A549 (cell line): ENCODE data around the gene GNA12. TPM values are rescaled to one million over a fixed set of nuclear protein-coding genes. Genes with fewer than 3 reads are reported as not detected.

Experiments used
- ATAC-seq, 2 experiments: fragments of 200-7000 bp in 1 of 2; fragments of >200 bp in 1 of 2; cut with Nextera tagmentation in 1 of 2; cut with Tn5 transposase in 1 of 2; 3 replicates each; pipeline versions ENCODE4 v1.8.0 to v1.9.1; 2018 to 2020; ENCODE audit warnings: mild to moderate bottlenecking in 1 of 2, moderate library complexity in 1 of 2
- CTCF ChIA-PET: fragments of 300-600 bp; sonication (Branson Sonifier 250); formaldehyde crosslinking; extraction: SDS; loops from one replicate; lab custom pipeline; 2021; ENCODE audit warnings: antibody characterized with exemption, inconsistent platforms; lab: Yijun Ruan, JAX
- POLR2A ChIA-PET: fragments of 350-600 bp; formaldehyde crosslinking; extraction: SDS; loops from one replicate; lab custom pipeline; 2021; ENCODE audit warnings: antibody characterized with exemption, inconsistent platforms; lab: Yijun Ruan, JAX
- DNase-seq, 2 experiments: peaks; one replicate each; pipeline versions ENCODE4 v3.0.0 to v3.0.0-alpha.2; 2011 to 2016; ENCODE audit warnings: low read depth in 1 of 2, low spot score in 1 of 2
- FAIRE-seq: peaks from 2 replicates; lab custom pipeline; 2011; peaks lifted over from hg19 to GRCh38; lab: Jason Lieb, UNC
- H3K27ac ChIP-seq, 2 experiments: fragments of >200 bp; sonication (Bioruptor Twin); formaldehyde crosslinking; 3 replicates each; pipeline ENCODE4 v1.5.1; 2016 to 2017
- H3K4me1 ChIP-seq: fragments of >200 bp; sonication (Bioruptor Twin); formaldehyde crosslinking; 3 replicates; pipeline ENCODE4 v1.6.1; 2016
- H3K4me2 ChIP-seq: fragments of >200 bp; sonication (Bioruptor Twin); formaldehyde crosslinking; 3 replicates; pipeline ENCODE4 v1.6.1; 2016
- H3K4me3 ChIP-seq: fragments of >200 bp; sonication (Bioruptor Twin); formaldehyde crosslinking; 3 replicates; pipeline ENCODE4 v1.5.1; 2016
- H3K9me3 ChIP-seq: fragments of >200 bp; sonication (Bioruptor Twin); formaldehyde crosslinking; 3 replicates; pipeline ENCODE4 v1.6.1; 2016
- BCL3 ChIP-seq: fragments of >200 bp; sonication (Bioruptor Twin); formaldehyde crosslinking; IDR thresholded peaks from 3 replicates; pipeline ENCODE4 v1.6.1; 2016
- BHLHE40 ChIP-seq: IDR thresholded peaks from 2 replicates; pipeline ENCODE4 v1.6.1; 2012; ENCODE audit warnings: low read depth, low read length, inconsistent platforms
- CBX8 ChIP-seq: fragments of 200-600 bp; sonication (generic); IDR thresholded peaks from 2 replicates; pipeline ENCODE4 v1.6.1; 2016
- CHD2 ChIP-seq: fragments of 150-350 bp; IDR thresholded peaks from 2 replicates; pipeline ENCODE4 v1.6.1; 2014; ENCODE audit warnings: low read length; ENCODE audit not compliant: partially characterized antibody
- CTCF ChIP-seq: fragments of >200 bp; sonication (Bioruptor Twin); formaldehyde crosslinking; IDR thresholded peaks from 3 replicates; pipeline ENCODE4 v1.5.1; 2016
- EHF ChIP-seq: fragments of 250-450 bp; sonication (Bioruptor Pico); IDR thresholded peaks from 2 replicates; pipeline ENCODE4 v1.5.0; 2020; ENCODE audit warnings: mild to moderate bottlenecking
- EHMT2 ChIP-seq: fragments of 200-600 bp; sonication (generic); IDR thresholded peaks from 2 replicates; pipeline ENCODE4 v1.6.1; 2016; ENCODE audit warnings: antibody characterized with exemption, low read depth, mild to moderate bottlenecking, moderate library complexity
- ESRRA ChIP-seq: fragments of 150-350 bp; IDR thresholded peaks from 2 replicates; pipeline ENCODE4 v1.6.1; 2014; ENCODE audit warnings: mild to moderate bottlenecking, low read length, borderline replicate concordance
- FOSL2 ChIP-seq, 2 experiments: fragments of 450-650 bp in 1 of 2; fragments of >200 bp in 1 of 2; sonication (Bioruptor Twin) in 1 of 2; formaldehyde crosslinking; IDR thresholded peaks; 2 replicates each; pipeline versions ENCODE4 v1.5.0 to v1.6.1; 2016 to 2020; ENCODE audit warnings: mild to moderate bottlenecking in 1 of 2, moderate library complexity in 1 of 2
- FOXS1 ChIP-seq: fragments of 250-450 bp; sonication (Bioruptor Pico); IDR thresholded peaks from 2 replicates; pipeline ENCODE4 v1.5.0; 2020; ENCODE audit warnings: mild to moderate bottlenecking, moderate library complexity
- HDAC2 ChIP-seq: fragments of 200-600 bp; sonication (generic); IDR thresholded peaks from 2 replicates; pipeline ENCODE4 v1.6.1; 2016
- HES2 ChIP-seq: fragments of >200 bp; sonication (Bioruptor Twin); formaldehyde crosslinking; IDR thresholded peaks from 2 replicates; pipeline ENCODE4 v1.6.1; 2016
- HEYL ChIP-seq: fragments of 250-450 bp; sonication (Bioruptor Pico); IDR thresholded peaks from 2 replicates; pipeline ENCODE4 v1.8.0; 2021; ENCODE audit warnings: mild to moderate bottlenecking, moderate library complexity
- JUNB ChIP-seq: fragments of >200 bp; sonication (Bioruptor Twin); formaldehyde crosslinking; IDR thresholded peaks from 2 replicates; pipeline ENCODE4 v1.6.1; 2016
- KDM1A ChIP-seq: fragments of 200-600 bp; sonication (generic); IDR thresholded peaks from 2 replicates; pipeline ENCODE4 v1.6.1; 2016; ENCODE audit warnings: low read depth, mild to moderate bottlenecking
- KDM5A ChIP-seq: fragments of 200-600 bp; sonication (generic); IDR thresholded peaks from 2 replicates; pipeline ENCODE4 v1.6.1; 2016; ENCODE audit warnings: antibody characterized with exemption, mild to moderate bottlenecking
- MAFK ChIP-seq: fragments of 450-650 bp; IDR thresholded peaks from 2 replicates; pipeline ENCODE4 v1.6.1; 2014; ENCODE audit not compliant: partially characterized antibody
- MAX ChIP-seq: IDR thresholded peaks from 2 replicates; pipeline ENCODE4 v1.6.1; 2012
- NR3C1 ChIP-seq: fragments of >200 bp; sonication (Bioruptor Twin); formaldehyde crosslinking; IDR thresholded peaks from 3 replicates; pipeline ENCODE4 v1.6.1; 2017
- POLR2A ChIP-seq: IDR thresholded peaks from 2 replicates; pipeline ENCODE4 v1.6.1; 2012; ENCODE audit warnings: mild to moderate bottlenecking, low read length
- RAD21 ChIP-seq, 2 experiments: fragments of >200 bp in 1 of 2; sonication (Bioruptor Twin) in 1 of 2; formaldehyde crosslinking in 1 of 2; IDR thresholded peaks in 1 of 2; conservative IDR thresholded peaks in 1 of 2; 2 replicates in 1 of 2; 3 replicates in 1 of 2; pipeline ENCODE4 v1.6.1; 2012 to 2018; ENCODE audit warnings: inconsistent platforms in 1 of 2
- SMC3 ChIP-seq: fragments of >200 bp; sonication (Bioruptor Twin); formaldehyde crosslinking; IDR thresholded peaks from 3 replicates; pipeline ENCODE4 v1.6.1; 2018; ENCODE audit warnings: inconsistent platforms
- TP53 ChIP-seq: fragments of 250-450 bp; sonication (Bioruptor Pico); IDR thresholded peaks from 2 replicates; pipeline ENCODE4 v1.5.0; 2021; ENCODE audit warnings: mild to moderate bottlenecking, moderate library complexity
- ZNF302 ChIP-seq: fragments of 250-450 bp; sonication (Bioruptor Pico); IDR thresholded peaks from 2 replicates; pipeline ENCODE4 v1.9.0; 2021; ENCODE audit warnings: inconsistent platforms, mild to moderate bottlenecking, moderate library complexity
- ZSCAN20 ChIP-seq: fragments of 250-450 bp; sonication (Bioruptor Pico); IDR thresholded peaks from 2 replicates; pipeline ENCODE4 v1.8.0; 2022; ENCODE audit warnings: mild to moderate bottlenecking, moderate library complexity
- WGBS: methylation state at CpG from one replicate; pipeline ENCODE4 v1.1.6; 2017; ENCODE audit errors: missing lambda C conversion rate; 5-methylcytosine and 5-hydroxymethylcytosine counted together
- polyA plus RNA-seq, 4 experiments: library from polyadenylated mRNA; depleted of rRNA in 3 of 4; stranded (reverse); fragments of >200 nt; fragmentation: RNase III in 1 of 4; extraction: RNeasy Plus Mini Kit Qiagen cat#74134 plus additional on column Dnase treatment in 1 of 4; gene quantifications; 2 replicates in 3 of 4; 3 replicates in 1 of 4; pipeline ENCODE4 v1.2.3, GENCODE V29; 2011 to 2017
- TF ChIP-seq, protein P1 (sequence below): fragments of 450-650 bp; IDR thresholded peaks from 2 replicates; pipeline ENCODE4 v1.6.1; 2014; ENCODE audit warnings: antibody characterized with exemption
- TF ChIP-seq, protein P2 (sequence below): IDR thresholded peaks from 2 replicates; pipeline ENCODE4 v1.6.1; 2012; ENCODE audit warnings: low read depth, borderline replicate concordance

Gene GNA12
- polyA plus RNA-seq, 2 of the 4 experiments (the other 2 are of a cell fraction): 33.0 to 43.7 TPM

- TF ChIP-seq ZNF302 (CRISPR knock-in tag) (no peak), JUNB (no peak), ESRRA (no peak)
These were observed 59.0 kb downstream of the GNA12 start (continued) for GRCh38 chr7:2785071-2785500.

DNA sequence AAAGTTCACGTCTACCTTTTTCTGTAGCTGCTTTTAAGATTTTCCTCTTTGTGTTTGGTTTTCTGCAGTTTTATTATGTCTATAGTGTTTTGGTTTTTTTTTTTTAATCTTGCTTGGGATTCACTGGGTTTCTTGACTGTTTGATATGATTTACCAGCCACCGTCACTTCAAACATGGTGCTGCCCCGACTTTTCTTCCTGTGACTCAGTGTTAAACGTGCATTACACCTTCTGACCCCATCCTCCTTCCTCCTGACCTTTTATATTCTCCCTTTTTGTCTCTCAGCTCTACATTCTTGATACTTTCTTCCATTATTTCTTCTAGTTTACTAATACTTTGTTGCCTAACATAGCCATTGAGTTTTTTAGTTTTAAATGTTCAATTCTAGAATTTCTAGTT is 61.5 kb downstream of the GNA12 start:
- POLR2A ChIA-PET: interaction anchor here (0.6 kb wide), 1 partner anchor 13 kb away, joined by 3 read pairs; no protein-coding TSS in a partner anchor
- no peak for ATAC-seq

DNA sequence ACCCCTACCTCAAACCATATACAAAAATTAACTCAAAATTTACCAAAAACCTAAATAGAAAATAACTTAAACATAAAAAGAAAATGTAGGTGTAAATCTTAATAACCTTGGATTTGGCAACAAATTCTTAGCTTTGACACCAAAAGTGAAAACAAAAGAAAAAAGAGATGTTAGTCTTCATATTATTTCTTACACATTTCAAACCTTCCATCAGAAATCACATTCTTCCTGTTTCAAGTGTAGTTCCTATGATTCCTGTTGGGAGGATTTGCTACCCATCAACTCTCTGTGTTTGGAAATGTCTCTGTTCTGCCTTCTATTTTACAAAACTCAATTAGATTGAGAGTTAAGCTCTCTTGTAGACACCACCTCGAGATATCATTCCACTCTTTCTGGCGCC is 62.0 kb downstream of the GNA12 start:
- WGBS: 89% methylated on average over 2 of the region's 2 CpGs
- ChIA-PET CTCF (interaction anchor here (0.6 to 2.7 kb wide), 5 partner anchors 13 to 1706 kb away, joined by 3 to 9 read pairs (median 5); no protein-coding TSS in a partner anchor), POLR2A (interaction anchor here (0.6 kb wide), 1 partner anchor 13 kb away, joined by 3 read pairs; no protein-coding TSS in a partner anchor)
- TF ChIP-seq HES2 (no peak), SMC3 (no peak), EHF (CRISPR knock-in tag) (no peak), BCL3 (no peak), HEYL (no peak), FOXS1 (CRISPR knock-in tag) (no peak), KDM5A (no peak), BHLHE40 (no peak), MAFK (no peak), EHMT2 (no peak), MAX (no peak), HDAC2 (no peak), CBX8 (no peak), POLR2A (no peak), CHD2 (no peak), KDM1A (no peak), NR3C1 (no peak), CTCF (no peak)
- TF ChIP-seq, protein P1, sequence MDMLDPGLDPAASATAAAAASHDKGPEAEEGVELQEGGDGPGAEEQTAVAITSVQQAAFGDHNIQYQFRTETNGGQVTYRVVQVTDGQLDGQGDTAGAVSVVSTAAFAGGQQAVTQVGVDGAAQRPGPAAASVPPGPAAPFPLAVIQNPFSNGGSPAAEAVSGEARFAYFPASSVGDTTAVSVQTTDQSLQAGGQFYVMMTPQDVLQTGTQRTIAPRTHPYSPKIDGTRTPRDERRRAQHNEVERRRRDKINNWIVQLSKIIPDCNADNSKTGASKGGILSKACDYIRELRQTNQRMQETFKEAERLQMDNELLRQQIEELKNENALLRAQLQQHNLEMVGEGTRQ: no peak
- TF ChIP-seq, protein P2, sequence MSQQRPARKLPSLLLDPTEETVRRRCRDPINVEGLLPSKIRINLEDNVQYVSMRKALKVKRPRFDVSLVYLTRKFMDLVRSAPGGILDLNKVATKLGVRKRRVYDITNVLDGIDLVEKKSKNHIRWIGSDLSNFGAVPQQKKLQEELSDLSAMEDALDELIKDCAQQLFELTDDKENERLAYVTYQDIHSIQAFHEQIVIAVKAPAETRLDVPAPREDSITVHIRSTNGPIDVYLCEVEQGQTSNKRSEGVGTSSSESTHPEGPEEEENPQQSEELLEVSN: no peak
- peaks cover 10% of the 10 kb centered on the region; the same call in 2 of the 3 replicates for H3K4me1 ChIP-seq
- DNase-seq (no peak), FAIRE-seq (no peak), ATAC-seq (no peak)
- H3K4me3 ChIP-seq: no peak overlapping the region
- H3K9me3 ChIP-seq: no peaks in the 10 kb centered on the region
- no peak overlapping the region for H3K27ac ChIP-seq
- no peak overlapping the region for H3K4me2 ChIP-seq

More for the DNA sequence above, 61.5 kb downstream of the GNA12 start:
- CTCF ChIA-PET: interaction anchor here (0.6 to 2.7 kb wide), 5 partner anchors 13 to 1706 kb away, joined by 3 to 9 read pairs (median 5); no protein-coding TSS in a partner anchor
- H3K4me3 ChIP-seq: no peak overlapping the region
- DNase-seq (no peak), FAIRE-seq (no peak)
- no peaks in the 10 kb centered on the region for H3K9me3 ChIP-seq
- H3K27ac ChIP-seq: no peak overlapping the region
- H3K4me1 ChIP-seq: peaks cover 10% of the 10 kb centered on the region; the same call in 2 of the 3 replicates
- no peak overlapping the region for H3K4me2 ChIP-seq
- WGBS: 55% methylated on average over 4 of the region's 4 CpGs
- no peak for TF ChIP-seq ZSCAN20 (CRISPR knock-in tag)
- no peak for TF ChIP-seq TP53 (CRISPR knock-in tag)
- no peak for TF ChIP-seq FOSL2 (IDR thresholded peaks at IDR 0.05)
- TF ChIP-seq FOSL2 (CRISPR knock-in tag; IDR thresholded peaks at IDR 0.05): no peak
- TF ChIP-seq, protein P1: no peak
- TF ChIP-seq RAD21 (conservative IDR thresholded peaks at IDR 0.05 in 1 of 2, IDR thresholded peaks at IDR 0.05 in 1 of 2): no peak
- TF ChIP-seq EHF (CRISPR knock-in tag): no peak
